ENCODE results near the gene CROT.

Gene CROT

DNA sequence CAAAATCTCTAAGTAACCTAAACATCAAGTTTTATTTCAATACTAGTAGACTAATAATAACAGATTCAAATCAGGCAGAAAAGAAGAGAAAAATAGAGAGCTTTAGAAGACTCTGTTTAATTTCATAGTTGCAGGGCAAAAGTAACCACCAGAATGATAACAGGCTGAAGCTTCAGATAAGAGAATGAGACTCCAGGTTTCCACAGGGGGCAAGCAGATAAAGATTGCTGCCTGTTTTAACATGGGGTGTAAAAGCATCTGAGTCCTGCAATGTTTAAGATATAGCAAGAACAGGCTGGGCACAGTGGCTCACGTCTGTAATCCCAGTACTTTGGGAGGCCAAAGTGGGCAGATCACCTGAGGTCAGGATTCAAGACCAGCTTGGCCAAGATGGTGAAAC, 11.0 kb downstream of the CROT start:
- TF ChIP-seq, protein P1, sequence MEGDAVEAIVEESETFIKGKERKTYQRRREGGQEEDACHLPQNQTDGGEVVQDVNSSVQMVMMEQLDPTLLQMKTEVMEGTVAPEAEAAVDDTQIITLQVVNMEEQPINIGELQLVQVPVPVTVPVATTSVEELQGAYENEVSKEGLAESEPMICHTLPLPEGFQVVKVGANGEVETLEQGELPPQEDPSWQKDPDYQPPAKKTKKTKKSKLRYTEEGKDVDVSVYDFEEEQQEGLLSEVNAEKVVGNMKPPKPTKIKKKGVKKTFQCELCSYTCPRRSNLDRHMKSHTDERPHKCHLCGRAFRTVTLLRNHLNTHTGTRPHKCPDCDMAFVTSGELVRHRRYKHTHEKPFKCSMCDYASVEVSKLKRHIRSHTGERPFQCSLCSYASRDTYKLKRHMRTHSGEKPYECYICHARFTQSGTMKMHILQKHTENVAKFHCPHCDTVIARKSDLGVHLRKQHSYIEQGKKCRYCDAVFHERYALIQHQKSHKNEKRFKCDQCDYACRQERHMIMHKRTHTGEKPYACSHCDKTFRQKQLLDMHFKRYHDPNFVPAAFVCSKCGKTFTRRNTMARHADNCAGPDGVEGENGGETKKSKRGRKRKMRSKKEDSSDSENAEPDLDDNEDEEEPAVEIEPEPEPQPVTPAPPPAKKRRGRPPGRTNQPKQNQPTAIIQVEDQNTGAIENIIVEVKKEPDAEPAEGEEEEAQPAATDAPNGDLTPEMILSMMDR (IDR thresholded peaks at IDR 0.05): no peak
- Histone ChIP-seq H3K27ac (no peak overlapping the region), H3K4me3 (no peak overlapping the region)
- DNase-seq (ENCODE audit: low spot score): no peak

DNA sequence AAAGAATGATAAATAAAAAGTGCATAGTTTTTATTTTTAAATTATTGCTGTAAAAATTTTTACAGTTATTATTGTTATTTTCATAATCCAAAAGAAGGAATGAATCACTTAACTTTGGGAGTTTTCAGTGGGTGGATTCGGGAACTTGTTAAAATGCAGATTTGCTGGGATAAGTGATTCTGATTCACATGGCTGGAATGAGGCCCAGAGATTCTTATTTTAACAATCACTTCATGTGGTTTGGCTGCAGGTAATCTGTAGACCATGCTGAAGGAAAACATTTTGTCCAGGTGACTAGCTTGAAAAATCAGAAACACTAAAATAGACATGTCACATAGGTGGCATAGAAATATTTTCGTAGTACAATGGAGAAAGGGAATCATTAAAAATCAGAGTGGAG, 13.9 kb downstream of the CROT start:
- Histone ChIP-seq H3K4me3 (no peak overlapping the region), H3K27ac (no peak overlapping the region)
- TF ChIP-seq, protein P1 (IDR thresholded peaks at IDR 0.05): no peak
- no peak for DNase-seq (ENCODE audit: low spot score)

DNA sequence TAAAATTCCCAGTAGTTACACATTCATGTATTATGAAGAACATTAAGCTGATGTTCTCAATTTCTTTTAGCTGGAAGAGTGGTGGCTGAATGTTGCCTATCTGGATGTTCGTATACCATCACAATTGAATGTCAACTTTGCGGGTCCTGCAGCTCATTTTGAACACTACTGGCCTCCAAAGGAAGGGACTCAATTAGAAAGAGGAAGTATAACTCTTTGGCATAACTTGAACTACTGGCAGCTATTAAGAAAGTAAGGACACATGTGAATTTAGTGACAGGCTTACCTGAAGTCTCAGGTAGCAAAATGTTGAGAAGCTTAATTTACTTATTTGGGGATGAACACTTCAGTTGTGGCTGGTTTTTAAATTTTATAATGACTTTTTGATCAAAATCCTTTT, 15.9 kb downstream of the CROT start:
- TF ChIP-seq, protein P1 (IDR thresholded peaks at IDR 0.05): no peak
- no peak for DNase-seq (ENCODE audit: low spot score)

DNA sequence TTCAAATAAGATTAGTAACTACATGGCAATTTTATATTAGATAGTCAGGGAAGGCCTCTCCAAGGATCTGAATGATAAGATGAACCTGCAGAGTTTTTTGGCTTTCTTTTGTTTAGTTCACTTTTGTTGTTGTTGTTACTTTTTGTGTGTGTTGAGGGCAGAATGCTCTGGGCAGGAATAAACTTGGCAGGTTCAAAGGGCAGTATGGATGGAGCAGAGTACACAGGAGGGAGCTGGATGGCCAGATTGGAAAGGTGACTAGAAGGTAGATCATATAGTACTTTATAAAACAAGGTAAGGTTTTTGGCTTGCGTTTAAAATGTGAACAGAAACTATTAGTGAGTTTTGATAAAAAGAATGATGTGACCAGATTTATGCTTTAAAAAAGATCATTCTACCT, 17.9 kb downstream of the CROT start:
- Histone ChIP-seq H3K27ac (no peak overlapping the region), H3K4me3 (no peak overlapping the region)
- DNase-seq (ENCODE audit: low spot score): no peak
- TF ChIP-seq, protein P1 (IDR thresholded peaks at IDR 0.05): no peak

More for the DNA sequence above, 15.9 kb downstream of the CROT start:
- Histone ChIP-seq H3K4me3 (no peak overlapping the region), H3K27ac (no peak overlapping the region)

DNA sequence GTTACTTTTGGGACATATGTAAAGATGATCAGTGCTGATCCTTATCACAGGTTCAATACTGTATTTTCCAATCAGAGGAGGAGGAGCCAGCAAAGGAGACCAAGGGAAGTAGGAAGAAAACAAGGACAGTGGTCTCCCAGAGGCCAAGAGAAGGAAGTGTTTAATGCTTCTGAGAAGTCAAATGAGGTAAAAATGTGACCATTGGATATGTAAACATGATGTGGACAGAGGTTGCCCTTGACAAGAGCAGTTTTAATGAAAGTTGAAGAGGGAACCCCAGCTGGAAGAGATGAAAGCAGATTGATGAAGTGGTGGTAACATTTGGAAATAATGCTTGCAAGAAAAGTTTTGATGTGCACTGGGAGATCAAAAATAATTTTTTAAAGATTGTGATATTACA, 18.8 kb downstream of the CROT start:
- Histone ChIP-seq H3K27ac (no peak overlapping the region), H3K4me3 (no peak overlapping the region)
- DNase-seq (ENCODE audit: low spot score): no peak
- TF ChIP-seq, protein P1 (IDR thresholded peaks at IDR 0.05): no peak

DNA sequence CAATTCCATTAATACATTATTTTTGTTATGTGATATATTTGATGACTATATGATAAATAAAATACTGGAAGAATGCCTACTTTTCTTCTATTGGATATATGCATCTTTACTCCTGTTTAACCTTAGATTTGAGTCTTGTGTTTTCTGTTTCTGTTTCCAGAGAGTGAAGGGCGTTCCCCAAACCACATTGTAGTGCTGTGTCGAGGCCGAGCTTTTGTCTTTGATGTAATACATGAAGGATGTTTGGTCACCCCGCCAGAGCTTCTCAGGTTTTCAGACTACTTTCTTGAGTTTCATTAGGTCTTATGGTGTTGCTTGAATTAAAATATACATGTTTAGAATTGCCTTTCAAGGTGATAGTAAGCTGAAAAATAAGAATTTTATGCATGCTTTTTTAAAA, 23.8 kb downstream of the CROT start:
- H3K27ac ChIP-seq: no peak overlapping the region
- DNase-seq (ENCODE audit: low spot score): no peak
- H3K4me3 ChIP-seq: no peak overlapping the region
- TF ChIP-seq, protein P1 (IDR thresholded peaks at IDR 0.05): no peak

DNA sequence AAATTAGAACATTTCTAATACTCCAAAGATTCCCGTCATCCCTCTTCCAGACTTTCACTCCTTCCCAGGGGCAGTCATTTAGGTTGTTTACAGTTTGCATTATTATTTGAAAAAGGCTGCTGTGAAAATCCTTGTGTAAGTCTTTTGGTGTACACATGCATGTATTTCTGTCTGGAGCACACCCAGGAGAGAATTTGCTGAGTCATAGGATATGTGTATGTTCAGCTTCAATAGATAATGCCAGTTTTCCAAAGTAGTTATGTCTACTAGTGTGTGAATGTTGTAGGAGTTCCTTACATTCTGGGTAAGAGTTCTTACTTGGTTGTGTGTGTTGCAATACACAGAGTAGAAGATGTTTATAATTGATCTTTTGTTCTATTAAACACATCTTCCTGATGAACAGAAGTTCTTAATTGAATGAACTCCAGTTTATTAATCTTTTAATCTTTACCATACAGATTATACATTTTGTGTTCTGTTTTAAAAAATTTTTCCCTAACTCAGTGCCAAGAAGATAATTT, 25.3 kb downstream of the CROT start:
- no peak overlapping the region for H3K4me3 ChIP-seq
- TF ChIP-seq, protein P1 (IDR thresholded peaks at IDR 0.05): no peak
- H3K27ac ChIP-seq: no peak overlapping the region
- no peak for DNase-seq (ENCODE audit: low spot score)

All from coronary artery (tissue), 2 donors.